Caco-2 (cell line): ENCODE measurements around the gene CEACAM18. TPM values are rescaled to one million over a fixed set of nuclear protein-coding genes. Genes with fewer than 3 reads are reported as not detected.

Experiments used
- BruUV-seq: library from RNA; stranded (reverse); fragments of 400-500 nt; replicated peaks from 2 replicates; lab custom pipeline; 2021; lab: Mats Ljungman, UMichigan
- CTCF ChIA-PET: fragments of 300-600 bp; sonication (Branson Sonifier 250); formaldehyde crosslinking; loops from one replicate; lab custom pipeline; 2022; ENCODE audit warnings: antibody characterized with exemption; lab: Charles Lee
- POLR2A ChIA-PET: fragments of 300-600 bp; sonication (Branson Sonifier 250); formaldehyde crosslinking; loops from one replicate; lab custom pipeline; 2022; ENCODE audit warnings: antibody characterized with exemption; lab: Charles Lee
- DNase-seq, 2 experiments: peaks; one replicate each; pipeline versions ENCODE4 v3.0.0 to v3.0.0-alpha.2; 2020 to 2022
- H3K27me3 ChIP-seq: replicated peaks from 2 replicates; pipeline ENCODE4 v1.6.0; 2011; ENCODE audit warnings: low read length; ENCODE audit not compliant: control insufficient read depth, insufficient read depth
- H3K36me3 ChIP-seq: 2 replicates; pipeline ENCODE4 v1.5.1; 2011; ENCODE audit warnings: low read length; ENCODE audit not compliant: control insufficient read depth, insufficient read depth
- H3K4me1 ChIP-seq: fragments of 250-450 bp; sonication (Bioruptor Pico); 2 replicates; pipeline ENCODE4 v1.5.1; 2020; ENCODE audit warnings: mild to moderate bottlenecking
- H3K4me3 ChIP-seq: 2 replicates; pipeline ENCODE4 v1.5.1; 2011; ENCODE audit warnings: low read depth, mild to moderate bottlenecking, control low read depth, low read length
- H3K9me3 ChIP-seq: fragments of 250-450 bp; sonication (Bioruptor Pico); 2 replicates; pipeline ENCODE4 v1.5.1; 2020; ENCODE audit warnings: mild to moderate bottlenecking, moderate library complexity
- H3K27ac Mint-ChIP-seq: one replicate; pipeline ENCODE4 v1.8.0; 2022; ENCODE audit warnings: mixed read lengths; ENCODE audit not compliant: unreplicated experiment
- H3K27me3 Mint-ChIP-seq: one replicate; pipeline ENCODE4 v1.8.0; 2022; ENCODE audit warnings: mixed read lengths; ENCODE audit not compliant: insufficient read depth, unreplicated experiment
- H3K36me3 Mint-ChIP-seq: one replicate; pipeline ENCODE4 v1.8.0; 2022; ENCODE audit warnings: mild to moderate bottlenecking, mixed read lengths; ENCODE audit not compliant: insufficient read depth, unreplicated experiment
- H3K4me1 Mint-ChIP-seq: one replicate; pipeline ENCODE4 v1.8.0; 2022; ENCODE audit warnings: low read depth, mixed read lengths; ENCODE audit not compliant: unreplicated experiment
- H3K4me3 Mint-ChIP-seq: one replicate; pipeline ENCODE4 v1.8.0; 2022; ENCODE audit warnings: mild to moderate bottlenecking, moderate library complexity, mixed read lengths; ENCODE audit not compliant: unreplicated experiment
- H3K9me3 Mint-ChIP-seq: one replicate; pipeline ENCODE4 v1.8.0; 2022; ENCODE audit warnings: mixed read lengths; ENCODE audit not compliant: unreplicated experiment
- CTCF ChIP-seq, 2 experiments: fragments of 200-600 bp in 1 of 2; IDR thresholded peaks; 1 replicate in 1 of 2; 2 replicates in 1 of 2; pipeline versions ENCODE4 v1.5.1 to v1.8.0; 2011 to 2022; ENCODE audit warnings: antibody characterized with exemption in 1 of 2, control low read depth in 1 of 2, inconsistent platforms in 1 of 2, low read depth in 1 of 2, low read length in 1 of 2, mild to moderate bottlenecking in 1 of 2, moderate library complexity in 1 of 2; ENCODE audit not compliant: insufficient read depth in 1 of 2, severe bottlenecking in 1 of 2, unreplicated experiment in 1 of 2
- intact Hi-C: fragments of 100-400 bp; cut with micrococcal nuclease; formaldehyde crosslinking; loops from one replicate; pipeline ENCODE4 v1.10.0; 2022; ENCODE audit not compliant: unreplicated experiment
- total RNA-seq: library from RNA; stranded (reverse); gene quantifications from 2 replicates; pipeline ENCODE4 v1.2.3, GENCODE V29; 2022

CEACAM18 gene
- total RNA-seq, 1 experiment from 2014 or later = not detected

- intact Hi-C loops = no loop called here
- H3K4me1 Mint-ChIP-seq = no peaks in the 10 kb centered on the region
- no peak overlapping the region for H3K27ac Mint-ChIP-seq
- DNase-seq = no peak
- no peak overlapping the region for H3K4me3 ChIP-seq
- TF ChIP-seq CTCF (IDR thresholded peaks at IDR 0.05; ENCODE audit: insufficient read depth in 1 of 2, low read depth in 1 of 2, low read length in 1 of 2, severe bottlenecking in 1 of 2, unreplicated experiment in 1 of 2) = no peak
- no peaks in the 10 kb centered on the region for H3K36me3 Mint-ChIP-seq
- no peaks in the 10 kb centered on the region for H3K36me3 ChIP-seq
- H3K9me3 Mint-ChIP-seq = peaks cover 9% of the 10 kb centered on the region
- BruUV-seq = no TSS peak
- H3K27me3 ChIP-seq = no peaks in the 10 kb centered on the region
- ChIA-PET POLR2A (no interaction called here), CTCF (no interaction called here)
- H3K9me3 ChIP-seq = peaks cover 3% of the 10 kb centered on the region; the same call in 1 of the 2 replicates
- no peaks in the 10 kb centered on the region for H3K4me1 ChIP-seq
- peaks cover 9% of the 10 kb centered on the region for H3K27me3 Mint-ChIP-seq
- H3K4me3 Mint-ChIP-seq = no peak overlapping the region
Measured at GRCh38 chr19:51448011-51448410, 30.3 kb upstream of the CEACAM18 start.

GRCh38 chr19:51448411-51449016 lies 29.8 kb upstream of the CEACAM18 start:
- Mint-ChIP-seq H3K36me3 (no peaks in the 10 kb centered on the region), H3K27me3 (peaks cover 10% of the 10 kb centered on the region), H3K9me3 (peaks cover 9% of the 10 kb centered on the region), H3K4me3 (no peak overlapping the region), H3K4me1 (no peaks in the 10 kb centered on the region), H3K27ac (no peak overlapping the region)
- H3K27me3 ChIP-seq = no peaks in the 10 kb centered on the region
- no peak overlapping the region for H3K4me3 ChIP-seq
- TF ChIP-seq CTCF (IDR thresholded peaks at IDR 0.05; ENCODE audit: insufficient read depth in 1 of 2, low read depth in 1 of 2, low read length in 1 of 2, severe bottlenecking in 1 of 2, unreplicated experiment in 1 of 2) = no peak
- no peaks in the 10 kb centered on the region for H3K36me3 ChIP-seq
- peaks cover 3% of the 10 kb centered on the region; the same call in 1 of the 2 replicates for H3K9me3 ChIP-seq
- no peaks in the 10 kb centered on the region for H3K4me1 ChIP-seq
- no peak for DNase-seq
- ChIA-PET POLR2A (no interaction called here), CTCF (no interaction called here)
- intact Hi-C loops = no loop called here
- BruUV-seq = no TSS peak

GRCh38 chr19:51450730-51451307 lies 27.5 kb upstream of the CEACAM18 start:
- TF ChIP-seq CTCF (IDR thresholded peaks at IDR 0.05; ENCODE audit: insufficient read depth in 1 of 2, low read depth in 1 of 2, low read length in 1 of 2, severe bottlenecking in 1 of 2, unreplicated experiment in 1 of 2) = no peak
- DNase-seq = no peak
- intact Hi-C loops = no loop called here
- H3K9me3 Mint-ChIP-seq = peaks cover 9% of the 10 kb centered on the region
- no peaks in the 10 kb centered on the region for H3K4me1 Mint-ChIP-seq
- no peaks in the 10 kb centered on the region for H3K36me3 Mint-ChIP-seq
- H3K27ac Mint-ChIP-seq = no peak overlapping the region
- POLR2A ChIA-PET = no interaction called here
- BruUV-seq = no TSS peak
- no peak overlapping the region for H3K4me3 ChIP-seq
- H3K4me3 Mint-ChIP-seq = no peak overlapping the region
- H3K4me1 ChIP-seq = no peaks in the 10 kb centered on the region
- no peaks in the 10 kb centered on the region for H3K36me3 ChIP-seq
- CTCF ChIA-PET = no interaction called here
- H3K27me3 ChIP-seq = no peaks in the 10 kb centered on the region
- H3K9me3 ChIP-seq = peaks cover 3% of the 10 kb centered on the region; the same call in 1 of the 2 replicates
- H3K27me3 Mint-ChIP-seq = peaks cover 13% of the 10 kb centered on the region
